ENCODE results near the gene NACAD.
A peak's percentile ranks its signal among the peaks of the same experiment; 100 is the strongest.
"Not testable (repeated sequence)": the region's sequence is repeated elsewhere in the genome, so short reads cannot be mapped to it uniquely, and the experiment has no call there.

NACAD gene

GRCh38 chr7:45050198-45050597 lies 38.6 kb downstream of the NACAD start:
- no peak for DNase-seq

GRCh38 chr7:45048748-45049147 lies 40.0 kb downstream of the NACAD start:
- no peak for DNase-seq

GRCh38 chr7:45044338-45044737 lies 44.4 kb downstream of the NACAD start:
- no peak for DNase-seq

GRCh38 chr7:45039106-45039505 lies 49.7 kb downstream of the NACAD start:
- no peak for DNase-seq

GRCh38 chr7:45037876-45038275 lies 50.9 kb downstream of the NACAD start:
- DNase-seq = no peak

GRCh38 chr7:45036796-45037195 lies 52.0 kb downstream of the NACAD start:
- no peak for DNase-seq

- DNase-seq = no peak
These were observed 52.5 kb downstream of the NACAD start for GRCh38 chr7:45036317-45036716.

- DNase-seq = no peak
These were observed 52.9 kb downstream of the NACAD start for GRCh38 chr7:45035893-45036292.

- no peak for DNase-seq
These were observed 53.4 kb downstream of the NACAD start for GRCh38 chr7:45035371-45035770.

- DNase-seq = not testable (repeated sequence)
These were observed 54.1 kb downstream of the NACAD start for GRCh38 chr7:45034710-45035109.

GRCh38 chr7:45033931-45034290 lies 54.9 kb downstream of the NACAD start:
- no peak for DNase-seq

GRCh38 chr7:45033261-45033930 lies 55.4 kb downstream of the NACAD start:
- DNase-seq = peak; percentile 49

GRCh38 chr7:45032421-45032820 lies 56.3 kb downstream of the NACAD start:
- DNase-seq = no peak

GRCh38 chr7:45031829-45032228 lies 56.9 kb downstream of the NACAD start:
- DNase-seq = no peak
